ENCODE data around the gene GSTM2.

Gene GSTM2

DNA sequence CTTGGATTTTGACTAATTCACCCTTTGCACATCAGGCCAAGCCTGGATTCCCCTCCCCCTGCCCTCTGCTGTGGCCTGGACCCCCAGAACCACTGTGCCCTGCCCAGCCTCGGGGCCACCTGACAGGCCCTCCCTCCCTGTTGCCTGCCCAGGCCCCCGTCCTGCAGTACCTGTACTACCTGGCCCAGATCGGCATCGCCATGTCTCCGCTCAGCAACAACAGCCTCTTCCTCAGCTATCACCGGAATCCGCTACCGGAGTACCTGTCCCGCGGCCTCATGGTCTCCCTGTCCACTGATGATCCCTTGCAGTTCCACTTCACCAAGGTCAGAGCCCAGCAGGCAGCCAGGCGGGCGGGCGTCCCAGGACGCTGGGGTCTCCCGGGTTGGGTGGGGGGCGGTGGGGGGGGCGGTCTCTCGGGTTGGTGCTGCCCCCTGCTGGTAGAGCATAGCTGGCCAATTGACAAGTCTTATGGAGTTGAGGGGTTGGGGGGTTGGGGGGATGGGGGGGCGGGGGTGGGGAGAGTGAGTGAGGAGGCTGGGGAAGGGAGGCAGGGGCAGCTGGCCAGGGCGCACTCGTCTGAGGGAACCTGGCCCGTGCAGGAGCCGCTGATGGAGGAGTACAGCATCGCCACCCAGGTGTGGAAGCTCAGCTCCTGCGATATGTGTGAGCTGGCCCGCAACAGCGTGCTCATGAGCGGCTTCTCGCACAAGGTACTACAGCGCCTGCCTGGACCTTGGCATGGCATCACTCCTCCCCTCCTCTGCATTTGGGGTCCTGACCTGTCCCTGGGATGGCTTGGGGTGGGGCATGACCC is 37.6 kb upstream of the GSTM2 start:
- DNase-seq = no peak

DNA sequence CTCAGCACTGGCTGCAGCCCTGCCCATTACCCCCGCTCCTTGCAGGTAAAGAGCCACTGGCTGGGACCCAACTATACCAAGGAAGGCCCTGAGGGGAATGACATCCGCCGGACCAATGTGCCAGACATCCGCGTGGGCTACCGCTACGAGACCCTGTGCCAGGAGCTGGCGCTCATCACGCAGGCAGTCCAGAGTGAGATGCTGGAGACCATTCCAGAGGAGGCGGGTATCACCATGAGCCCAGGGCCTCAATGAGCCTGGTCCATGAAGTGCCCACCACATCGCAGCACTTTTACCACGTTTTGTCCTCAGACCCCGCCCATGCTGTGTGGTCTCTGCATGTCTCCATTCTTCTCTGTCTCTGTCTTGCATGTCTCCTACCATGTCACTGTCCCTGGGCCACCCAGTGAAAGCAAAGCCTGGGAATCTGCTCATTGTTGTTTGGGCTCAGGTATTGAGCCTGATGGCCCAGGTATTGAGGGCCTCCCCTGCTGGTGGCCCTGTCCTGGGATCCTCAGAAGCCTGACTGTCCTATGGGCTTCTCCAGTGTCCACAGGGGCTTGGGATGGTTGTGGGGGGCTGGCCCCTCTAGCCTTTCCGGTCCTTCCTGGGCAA is 36.9 kb upstream of the GSTM2 start:
- no peak for DNase-seq

DNA sequence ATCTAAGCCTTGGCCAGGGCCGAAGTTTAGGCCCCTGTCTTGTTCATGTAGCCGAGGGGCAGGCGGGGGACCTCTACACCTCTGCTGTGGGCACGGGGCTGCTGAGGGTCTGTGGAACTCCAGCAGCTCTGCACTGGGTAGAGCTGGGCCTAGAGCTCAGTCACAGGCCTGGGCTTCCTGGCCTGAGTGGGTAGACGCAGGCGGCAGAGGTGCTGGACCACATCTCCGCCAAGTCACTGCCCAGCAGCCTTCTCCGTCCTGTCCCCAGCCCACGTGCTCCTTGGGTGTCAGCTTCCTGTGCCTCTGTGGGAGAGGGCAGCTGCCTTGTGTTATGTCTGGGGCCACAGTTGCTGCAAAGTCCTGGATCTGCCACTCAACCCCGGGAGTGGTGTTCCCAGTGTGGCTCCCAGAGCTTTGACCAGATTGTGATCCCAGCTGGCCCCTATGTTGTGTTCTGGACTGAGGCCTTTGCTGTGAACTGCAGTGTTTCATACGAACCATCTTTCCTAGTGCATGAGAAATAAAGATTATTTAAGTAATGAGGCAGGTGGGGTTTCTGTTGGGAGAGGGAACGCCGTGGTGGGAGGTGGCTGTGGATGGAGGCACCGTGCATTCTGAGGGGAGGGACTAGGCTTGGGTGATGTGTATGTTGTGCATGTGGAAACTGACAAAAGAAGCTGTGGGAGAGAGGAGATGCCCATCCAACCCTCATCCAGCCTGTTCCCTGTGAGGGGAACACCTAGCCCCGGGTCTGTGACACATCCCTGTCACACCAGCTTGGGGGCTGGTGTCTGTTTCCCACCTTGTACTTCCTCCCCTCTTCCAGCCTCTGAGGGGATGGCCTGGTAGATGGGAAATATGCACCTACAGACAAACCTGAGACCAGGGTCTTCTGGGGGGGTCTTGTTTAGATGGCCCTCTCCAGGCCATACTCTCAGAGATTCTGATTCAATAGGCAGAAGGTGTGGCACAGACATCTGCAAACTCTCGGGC is 36.0 kb upstream of the GSTM2 start:
- DNase-seq = no peak

DNA sequence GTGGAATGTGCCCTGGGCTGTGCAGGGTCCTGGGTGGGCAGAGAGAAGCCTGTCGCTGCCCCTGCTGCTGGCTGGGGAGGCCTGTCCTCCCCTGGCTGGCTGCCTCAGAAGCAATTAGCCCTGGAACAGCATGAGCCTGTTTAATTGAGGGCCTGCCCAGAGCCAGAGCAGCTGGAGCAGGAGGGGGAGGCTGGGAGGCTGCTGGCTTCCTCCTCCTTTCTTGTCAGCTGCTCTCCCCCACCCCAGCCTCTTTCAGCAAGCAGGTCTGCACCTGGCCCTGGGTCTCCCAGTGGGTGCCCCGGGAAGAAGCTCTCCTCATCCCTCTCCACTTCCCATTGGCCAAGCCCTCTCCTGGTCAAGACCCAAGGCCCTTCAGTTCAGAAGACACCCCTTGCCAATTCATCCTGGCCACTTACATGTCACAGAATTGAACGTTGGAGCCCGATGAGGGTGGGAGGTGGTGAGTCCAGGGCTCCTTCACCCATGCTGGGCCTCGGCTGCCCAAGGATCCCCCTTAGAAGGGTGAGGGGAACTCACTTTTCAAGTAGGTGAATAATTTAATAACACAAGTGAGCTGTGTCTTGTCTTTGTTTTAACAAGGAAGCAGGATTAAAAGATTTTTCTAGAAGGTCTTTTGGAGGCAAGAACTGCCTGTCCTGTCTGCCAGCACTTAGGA is 35.0 kb upstream of the GSTM2 start:
- no peak for DNase-seq

DNA sequence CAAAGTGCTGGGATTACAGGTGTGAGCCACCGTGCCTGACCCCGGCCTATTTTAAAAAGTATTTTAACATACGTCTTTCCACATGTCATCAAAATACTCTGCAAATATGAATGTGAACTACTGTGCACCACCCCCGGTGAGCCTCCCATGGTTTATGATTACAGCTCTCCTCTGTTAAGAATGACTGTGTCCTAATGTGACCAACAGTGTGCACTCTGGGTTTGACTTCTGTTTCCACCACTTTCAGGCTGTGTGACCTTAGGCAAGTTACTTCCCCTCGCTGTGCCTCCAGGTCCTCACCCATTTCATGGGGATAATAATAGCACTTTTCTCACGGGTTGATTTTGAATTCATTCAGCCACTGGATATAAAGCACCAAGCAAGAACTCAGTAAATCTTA is 33.6 kb upstream of the GSTM2 start:
- DNase-seq = no peak

DNA sequence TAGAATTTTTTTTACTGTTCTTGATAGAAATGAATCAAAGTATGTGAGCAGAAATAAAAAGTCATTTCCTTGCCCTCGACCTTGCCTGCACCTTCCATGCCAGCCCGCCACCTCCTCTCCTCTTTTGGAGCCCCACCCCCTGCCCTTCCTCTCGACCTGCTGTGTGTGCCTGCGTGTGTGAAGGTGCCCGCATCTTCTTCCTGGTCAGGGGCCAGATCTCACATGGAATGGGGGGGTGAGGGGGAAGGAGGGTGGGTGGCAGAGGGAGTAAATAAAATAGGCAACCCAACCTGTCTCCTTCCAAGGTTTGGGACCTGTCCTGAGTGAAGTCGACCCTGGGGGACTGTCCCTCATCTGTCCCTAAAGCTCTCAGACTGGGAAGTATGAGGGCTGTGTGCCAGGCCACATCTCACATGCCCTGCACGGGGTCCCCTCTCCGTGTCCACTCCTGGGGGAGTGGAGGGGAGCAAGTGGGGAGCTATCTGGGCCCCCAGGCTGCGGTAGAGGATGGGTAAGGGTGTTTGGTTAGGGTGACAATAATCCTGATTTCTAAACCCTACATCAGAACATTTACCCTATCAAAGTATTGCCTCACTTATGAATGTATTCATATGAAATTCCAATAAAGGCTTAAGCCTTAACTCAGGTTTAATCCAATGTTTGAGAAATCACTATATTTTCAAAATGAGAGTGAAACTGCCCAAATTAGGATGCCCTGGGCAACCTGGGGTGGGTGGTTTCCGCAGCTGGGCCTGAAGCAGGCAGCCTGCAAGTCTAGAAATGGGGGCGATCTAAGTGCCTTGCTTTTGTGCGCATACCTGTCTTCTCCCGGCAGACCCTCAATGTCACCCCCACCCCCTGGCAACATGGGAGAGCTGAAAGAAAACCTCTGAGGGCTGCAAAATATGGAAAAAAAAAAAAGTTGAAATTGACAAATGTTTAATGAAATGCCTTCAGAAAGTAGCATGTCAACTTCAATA is 32.8 kb upstream of the GSTM2 start:
- DNase-seq = no peak

DNA sequence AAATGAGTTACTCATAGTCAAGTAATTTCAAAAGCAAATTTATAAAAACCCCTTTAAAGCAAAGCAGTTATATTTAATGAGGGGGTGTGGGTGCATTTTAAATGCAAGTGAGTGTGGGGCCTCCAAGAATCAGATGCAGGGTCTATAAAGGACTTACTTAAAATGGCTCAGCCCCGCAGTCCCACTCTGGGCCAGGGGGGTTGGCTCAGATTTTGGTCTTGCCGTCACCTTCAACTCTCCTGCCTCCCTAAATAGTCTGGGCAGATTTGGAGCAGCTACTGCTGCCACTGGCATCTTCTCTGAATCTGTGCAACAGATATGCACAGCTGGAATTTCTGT is 32.0 kb upstream of the GSTM2 start:
- no peak for DNase-seq

DNA sequence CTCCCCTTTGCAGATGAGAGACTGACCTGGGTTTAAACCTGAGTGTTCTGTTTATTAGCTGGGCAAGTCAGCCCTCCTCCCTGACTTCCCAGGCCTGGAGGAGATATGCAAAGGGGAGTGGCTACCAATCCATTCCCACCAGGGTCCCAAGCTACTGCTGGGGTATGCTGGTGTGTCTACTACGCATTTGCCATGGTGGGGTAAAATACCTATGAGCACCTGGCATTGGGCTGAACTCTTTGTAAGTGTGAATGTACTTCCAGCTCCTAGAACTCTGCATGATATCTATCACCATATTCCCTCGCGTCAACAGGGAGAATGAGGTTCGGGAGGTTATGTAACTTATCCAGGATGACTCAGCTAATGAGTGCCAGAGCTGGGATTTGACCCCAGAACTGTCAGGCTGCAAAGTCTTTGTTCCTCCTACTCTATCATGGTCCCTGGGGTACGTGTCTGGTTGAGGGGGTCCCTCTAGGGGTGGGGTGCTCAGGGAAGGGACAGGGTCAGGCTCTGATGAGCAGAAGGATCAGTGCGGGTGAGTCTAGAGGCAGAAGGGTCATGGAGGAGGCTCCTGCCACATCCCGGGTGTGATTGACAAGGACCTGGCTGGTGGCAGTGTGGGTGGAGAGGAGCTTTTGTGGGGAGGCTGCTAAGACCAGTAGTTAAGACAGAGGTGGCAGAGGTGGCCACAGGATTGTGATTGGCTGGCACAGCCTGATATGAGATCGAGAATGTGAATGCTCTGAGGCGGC is 31.5 kb upstream of the GSTM2 start:
- peak; percentile 23 for DNase-seq

DNA sequence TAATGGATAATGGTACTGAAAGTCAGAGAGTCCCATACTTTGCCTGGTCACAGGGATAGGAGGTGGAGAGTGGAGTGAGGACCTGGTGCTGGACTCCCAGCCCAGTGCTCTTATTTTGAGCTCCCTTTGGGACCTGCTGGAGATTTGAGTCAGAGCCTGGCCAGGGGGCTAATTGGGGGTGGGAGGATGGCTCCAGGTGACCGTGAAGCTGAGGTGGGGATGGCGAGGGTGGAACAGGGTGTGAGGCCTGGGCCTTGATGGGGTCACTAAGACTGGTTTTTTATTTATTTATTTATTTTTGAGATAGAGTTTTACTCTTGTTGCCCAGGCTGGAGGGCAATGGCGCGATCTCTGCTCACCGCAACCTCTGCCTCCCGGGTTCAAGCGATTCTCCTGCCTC is 30.4 kb upstream of the GSTM2 start:
- DNase-seq = no peak

DNA sequence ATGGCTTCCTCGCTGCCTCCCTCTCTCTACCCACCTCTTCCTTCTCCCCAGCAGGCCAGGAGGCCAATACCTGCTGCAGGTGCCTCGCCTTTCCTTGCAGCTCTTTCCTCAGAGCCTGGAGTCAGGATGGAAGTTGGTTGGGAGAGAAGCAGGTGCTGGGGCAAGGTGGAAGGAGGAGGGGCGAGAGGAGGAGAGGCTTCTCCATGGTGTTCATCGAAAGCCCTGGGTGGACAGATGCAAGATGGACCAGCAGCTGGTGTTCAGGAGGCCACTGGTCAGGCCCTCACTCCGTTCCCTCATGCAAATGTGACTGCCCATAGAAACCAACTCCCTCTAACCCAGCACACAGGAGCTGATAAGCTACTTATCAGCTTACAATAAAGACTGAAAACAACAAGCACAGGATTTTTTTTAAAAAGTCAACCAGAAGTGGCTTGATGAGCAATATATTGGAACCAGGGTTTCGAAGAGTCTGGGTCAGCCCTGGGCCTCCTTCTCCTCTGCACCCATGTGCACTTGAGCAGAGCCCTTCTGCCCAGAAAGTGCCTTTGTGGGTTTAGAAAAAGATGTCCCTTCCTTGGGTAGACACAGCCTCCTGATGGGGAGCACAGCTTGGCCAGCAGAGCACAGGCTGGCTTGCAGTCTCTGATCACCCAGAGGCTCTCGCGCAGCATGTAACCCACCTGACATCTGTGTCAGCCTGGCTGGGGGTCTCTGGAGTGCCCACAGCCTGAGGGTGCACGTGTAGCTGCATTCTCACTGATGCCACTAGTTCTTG is 28.6 kb upstream of the GSTM2 start:
- no peak for DNase-seq

DNA sequence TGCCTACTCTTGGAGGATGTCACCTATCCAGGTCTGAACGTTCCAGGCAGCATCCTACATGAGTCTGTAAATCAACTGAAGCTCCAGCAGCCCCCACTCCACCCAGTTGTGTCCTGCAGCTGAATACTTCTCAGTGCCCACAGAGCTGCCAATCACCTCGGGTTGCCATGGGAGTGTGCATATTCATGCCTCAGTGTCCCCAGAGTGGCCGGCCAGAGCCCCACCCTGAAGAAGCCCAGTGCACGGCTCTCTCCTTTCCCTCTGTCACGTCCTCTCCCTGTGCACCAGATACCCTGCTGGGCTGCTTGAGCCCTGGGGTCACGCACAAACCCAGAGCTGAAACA is 28.0 kb upstream of the GSTM2 start:
- DNase-seq = no peak

DNA sequence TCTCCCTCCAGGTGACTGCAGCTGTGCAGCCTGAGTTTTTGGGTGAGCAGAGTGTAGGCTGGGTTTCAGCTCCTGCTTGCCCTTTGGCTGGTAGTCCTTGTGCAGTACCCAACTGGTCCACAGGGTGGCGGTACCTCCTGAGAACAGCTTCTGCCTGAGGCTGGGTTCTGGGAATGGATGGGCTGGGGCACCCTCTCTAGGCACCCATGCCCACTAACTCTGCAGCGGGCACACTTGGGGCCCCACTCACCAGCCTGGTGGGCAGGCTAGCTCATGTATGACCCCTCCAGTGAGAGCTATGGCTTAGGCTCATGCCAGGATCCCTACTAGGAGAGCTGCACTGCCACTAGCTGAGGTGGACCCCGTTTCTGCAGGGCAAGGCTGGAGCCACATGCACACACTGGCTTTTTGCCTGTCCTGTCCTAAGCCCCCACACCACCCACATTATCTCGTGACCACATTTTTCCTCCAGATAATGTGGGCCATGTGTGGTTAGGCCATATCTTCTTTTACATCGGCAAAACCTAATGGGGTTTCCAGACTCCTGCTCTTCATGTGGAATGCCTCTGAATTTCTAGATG is 27.5 kb upstream of the GSTM2 start:
- DNase-seq = peak; percentile 78

DNA sequence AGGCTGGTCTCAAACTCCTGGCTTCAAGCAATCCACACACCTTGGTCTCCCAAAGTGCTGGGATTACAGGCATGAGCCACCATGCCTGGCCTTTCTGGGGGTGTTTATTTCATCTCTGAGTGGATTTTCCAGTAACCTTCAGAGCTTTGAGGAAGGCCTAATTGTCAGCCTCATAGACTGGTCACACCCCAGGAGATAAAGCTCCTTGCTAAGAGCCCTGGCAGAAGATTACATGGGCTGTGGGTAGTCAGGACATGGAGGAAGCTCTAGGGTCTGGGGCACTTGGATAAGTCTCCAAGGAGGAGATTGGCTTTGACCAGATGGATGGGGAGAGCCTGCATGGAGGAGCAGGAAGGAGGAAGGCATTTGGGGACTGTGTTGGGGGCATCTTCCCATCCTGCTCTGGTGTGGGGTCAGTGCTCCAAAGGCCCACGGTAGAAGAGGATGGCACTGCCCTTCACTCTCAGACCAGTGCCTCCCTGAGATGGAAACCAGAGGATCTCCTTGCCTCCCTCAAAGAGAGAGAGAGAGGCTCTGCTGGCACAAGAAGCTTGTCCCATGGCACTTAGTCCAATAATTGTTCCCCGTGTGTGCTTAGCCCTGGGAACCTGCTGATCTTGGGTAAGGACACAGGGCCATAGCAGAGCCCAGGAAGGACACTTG is 26.6 kb upstream of the GSTM2 start:
- DNase-seq = no peak

DNA sequence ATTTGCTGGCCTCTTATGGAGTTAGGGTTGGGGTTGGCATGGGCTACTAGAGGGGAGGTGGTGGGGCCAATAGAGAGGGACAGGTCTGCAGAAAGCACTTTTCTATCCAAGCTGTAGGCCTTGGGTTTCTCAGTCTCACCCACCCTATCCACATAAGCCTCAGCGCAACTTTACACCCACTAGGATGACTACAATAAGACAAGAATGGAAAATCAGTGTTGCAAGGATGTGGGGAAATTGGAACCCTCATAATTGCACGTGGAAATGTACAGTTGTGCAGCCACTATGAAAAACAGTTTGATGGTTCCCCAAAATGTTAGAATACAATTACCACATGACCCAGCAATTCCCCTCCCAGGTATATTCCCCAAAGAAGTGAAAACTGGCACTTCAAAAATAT is 26.0 kb upstream of the GSTM2 start:
- no peak for DNase-seq

DNA sequence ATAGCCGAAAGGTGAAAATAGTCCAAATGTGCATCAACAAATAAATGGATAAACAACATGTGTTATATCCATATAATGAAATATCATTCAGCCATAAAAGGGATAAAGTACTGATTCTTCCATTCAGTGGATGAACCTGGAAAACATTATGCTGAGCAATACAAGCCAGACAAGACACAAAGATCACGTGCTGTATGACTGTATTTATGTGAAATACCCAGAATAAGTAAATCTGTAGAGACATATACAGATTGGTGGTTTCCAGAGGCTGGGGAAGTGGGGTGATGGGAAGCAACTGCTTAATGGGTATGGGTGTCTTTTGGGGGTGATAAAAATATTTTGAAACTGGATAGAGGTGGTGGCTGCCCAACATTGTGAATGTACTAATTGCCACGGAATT is 25.2 kb upstream of the GSTM2 start:
- no peak for DNase-seq

DNA sequence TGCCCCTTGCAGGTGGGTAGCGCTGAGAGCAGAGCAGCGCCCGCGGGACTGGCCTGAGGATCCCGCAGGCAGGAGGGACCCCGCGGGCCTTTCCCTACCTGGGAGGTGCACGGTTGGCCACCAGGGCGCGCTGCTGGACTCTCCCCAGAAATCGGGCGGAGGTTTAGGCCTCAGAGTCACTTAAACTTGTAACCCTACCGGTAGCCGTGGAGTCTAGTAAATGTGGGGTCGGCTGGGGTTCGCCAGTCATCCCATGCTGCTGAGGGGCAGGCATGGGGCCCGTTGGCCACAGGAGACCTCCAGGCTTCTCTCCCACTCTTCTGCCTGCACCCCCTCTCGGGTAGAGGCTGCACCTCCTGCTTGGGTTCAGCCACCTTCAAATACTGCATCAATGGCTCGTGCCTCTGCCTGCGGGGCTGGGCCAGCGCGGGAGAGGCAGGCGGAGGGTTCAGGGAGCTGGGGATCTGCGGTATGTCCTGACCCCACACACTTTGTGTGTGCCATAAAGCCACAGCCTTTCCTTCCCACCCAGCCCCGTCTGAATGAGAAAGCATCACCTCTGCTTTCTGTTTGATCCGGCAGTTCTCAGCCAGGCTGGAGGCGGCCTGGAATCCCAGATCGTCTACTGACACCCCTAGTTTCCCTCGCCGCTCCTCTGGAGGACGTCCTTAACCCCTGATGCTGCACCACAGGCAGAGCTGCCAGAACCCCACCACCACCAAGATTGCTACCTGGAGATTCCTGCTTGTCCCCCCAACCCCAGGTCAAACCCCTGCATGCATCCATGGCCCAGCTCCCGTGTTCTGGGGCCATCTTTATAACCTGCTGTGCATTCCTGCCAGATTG is 24.2 kb upstream of the GSTM2 start:
- peak; percentile 86 for DNase-seq

DNA sequence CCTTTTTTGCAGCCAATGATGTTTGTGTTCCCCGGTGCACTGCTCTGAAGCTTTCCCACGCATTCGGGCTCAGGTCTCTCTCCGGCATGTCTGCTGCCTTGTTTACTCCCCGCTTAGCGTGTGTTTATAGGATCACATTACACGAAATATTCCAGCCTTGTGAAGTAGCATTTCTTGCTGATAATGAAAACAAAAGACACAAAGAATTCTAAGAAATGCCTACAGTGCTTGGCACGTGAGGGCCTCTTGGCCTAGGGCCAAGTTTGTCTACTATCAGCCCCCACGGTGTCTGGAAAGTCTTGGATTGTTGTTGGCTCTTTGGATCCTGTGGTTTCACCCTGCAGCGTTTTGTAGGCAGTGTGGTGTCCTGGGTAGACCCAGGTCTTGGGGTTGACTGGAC is 23.2 kb upstream of the GSTM2 start:
- no peak for DNase-seq

DNA sequence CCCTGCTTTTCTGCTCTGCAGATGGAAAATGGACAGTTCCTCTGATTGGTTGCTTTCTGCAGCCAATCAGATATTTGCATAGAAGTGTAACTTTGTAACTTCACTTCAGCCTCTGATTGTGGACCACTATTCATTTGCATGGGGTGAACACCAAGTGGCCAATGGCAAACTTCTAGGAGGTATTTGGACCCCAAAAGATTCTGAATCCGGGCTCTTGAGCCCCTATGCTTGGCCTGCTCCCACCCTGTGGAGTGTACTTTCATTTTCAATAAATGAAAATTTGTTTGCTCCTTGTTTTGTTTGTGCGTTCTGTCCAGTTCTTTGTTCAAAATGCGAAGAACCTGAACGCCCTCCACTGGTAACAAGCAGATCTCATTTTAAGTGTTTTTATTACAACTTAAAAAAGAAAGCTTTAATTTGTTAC is 18.4 kb upstream of the GSTM2 start:
- no peak for DNase-seq

Data from DMS53 (cell line).